Stimulated activated CD4-positive, alpha-beta T cell treated with anti-CD3 and anti-CD28 coated beads, Interleukin-1b, Interleukin-23, amount 100 ng/mL, for 4 hours (primary cell): Measurements from ENCODE around the gene NDUFA6.
"Not testable (repeated sequence)": the region's sequence is repeated elsewhere in the genome, so short reads cannot be mapped to it uniquely, and the experiment has no call there.

ENCODE experiments used
- DNase-seq, 2 donors: peaks; one replicate each; pipeline ENCODE4 v3.0.0-alpha.2; 2020; ENCODE audit warnings: low read depth in 2 of 2

The NDUFA6 gene

GRCh38 chr22:42090596-42091454 is at the start of gene NDUFA6:
Gene NDUFA6, minus strand, starts transcription at chr22:42090772. Its CDS starts 28 bp downstream, at chr22:42090744.
- peak; percentile 94 to 96 for DNase-seq

DNA sequence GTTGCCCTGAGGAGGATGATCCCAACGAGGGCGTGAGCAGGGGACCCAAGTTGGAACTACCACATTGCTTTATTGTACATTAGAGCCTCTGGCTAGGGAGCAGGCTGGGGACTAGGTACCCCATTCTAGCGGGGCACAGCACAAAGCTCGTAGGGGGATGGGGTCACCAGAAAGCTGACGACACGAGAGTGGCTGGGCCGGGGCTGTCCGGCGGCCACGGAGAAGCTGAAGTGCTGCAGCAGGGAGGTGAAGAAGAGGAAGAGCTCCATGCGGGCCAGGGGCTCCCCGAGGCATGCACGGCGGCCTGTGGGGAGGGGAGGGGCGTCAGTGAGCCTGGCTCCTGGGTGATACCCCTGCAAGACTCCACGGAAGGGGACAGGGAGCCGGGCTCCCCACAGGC is 49.6 kb upstream of the NDUFA6 start:
- DNase-seq = not testable (repeated sequence)

DNA sequence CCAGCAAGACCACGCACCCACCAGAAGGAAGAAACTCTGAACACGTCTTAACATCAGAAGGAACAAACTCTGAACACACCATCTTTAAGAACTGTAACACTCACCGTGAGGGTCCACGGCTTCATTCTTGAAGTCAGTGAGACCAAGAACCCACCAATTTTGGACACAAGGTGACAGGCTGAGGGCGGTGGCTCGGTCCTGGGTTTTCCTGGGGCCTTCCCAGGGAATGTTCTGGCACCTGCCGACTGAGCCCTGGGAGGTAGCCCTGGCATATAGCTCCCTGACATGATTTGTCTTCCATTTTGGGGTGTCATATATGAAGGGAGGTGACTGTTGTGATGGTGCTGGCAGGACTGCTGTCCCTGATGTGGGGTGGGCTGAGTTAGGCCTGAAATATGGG is 48.9 kb upstream of the NDUFA6 start:
- not testable (repeated sequence) for DNase-seq

DNA sequence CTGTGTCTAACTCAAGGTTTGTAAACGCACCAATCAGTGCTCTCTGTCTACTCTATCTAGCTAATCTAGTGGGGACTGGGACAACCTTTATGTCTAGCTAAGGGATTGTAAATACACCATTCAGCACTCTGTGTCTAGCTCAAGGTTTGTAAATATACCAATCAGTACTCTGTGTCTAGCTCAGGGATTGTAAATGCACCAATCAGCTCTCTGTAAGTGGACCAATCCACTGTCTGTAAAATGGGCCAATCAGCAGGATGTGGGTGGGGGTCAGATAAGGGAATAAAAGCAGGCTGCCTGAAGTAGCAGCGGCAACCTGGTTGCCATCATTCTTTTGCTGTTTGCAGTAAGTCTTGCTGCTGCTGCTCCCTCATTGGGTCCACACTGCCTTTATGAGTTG is 48.4 kb upstream of the NDUFA6 start:
- DNase-seq = no peak

- DNase-seq = no peak
These were observed 47.7 kb upstream of the NDUFA6 start for GRCh38 chr22:42138122-42138770.

GRCh38 chr22:42135688-42136087 is 45.1 kb upstream of the NDUFA6 start:
- not testable (repeated sequence) for DNase-seq

DNA sequence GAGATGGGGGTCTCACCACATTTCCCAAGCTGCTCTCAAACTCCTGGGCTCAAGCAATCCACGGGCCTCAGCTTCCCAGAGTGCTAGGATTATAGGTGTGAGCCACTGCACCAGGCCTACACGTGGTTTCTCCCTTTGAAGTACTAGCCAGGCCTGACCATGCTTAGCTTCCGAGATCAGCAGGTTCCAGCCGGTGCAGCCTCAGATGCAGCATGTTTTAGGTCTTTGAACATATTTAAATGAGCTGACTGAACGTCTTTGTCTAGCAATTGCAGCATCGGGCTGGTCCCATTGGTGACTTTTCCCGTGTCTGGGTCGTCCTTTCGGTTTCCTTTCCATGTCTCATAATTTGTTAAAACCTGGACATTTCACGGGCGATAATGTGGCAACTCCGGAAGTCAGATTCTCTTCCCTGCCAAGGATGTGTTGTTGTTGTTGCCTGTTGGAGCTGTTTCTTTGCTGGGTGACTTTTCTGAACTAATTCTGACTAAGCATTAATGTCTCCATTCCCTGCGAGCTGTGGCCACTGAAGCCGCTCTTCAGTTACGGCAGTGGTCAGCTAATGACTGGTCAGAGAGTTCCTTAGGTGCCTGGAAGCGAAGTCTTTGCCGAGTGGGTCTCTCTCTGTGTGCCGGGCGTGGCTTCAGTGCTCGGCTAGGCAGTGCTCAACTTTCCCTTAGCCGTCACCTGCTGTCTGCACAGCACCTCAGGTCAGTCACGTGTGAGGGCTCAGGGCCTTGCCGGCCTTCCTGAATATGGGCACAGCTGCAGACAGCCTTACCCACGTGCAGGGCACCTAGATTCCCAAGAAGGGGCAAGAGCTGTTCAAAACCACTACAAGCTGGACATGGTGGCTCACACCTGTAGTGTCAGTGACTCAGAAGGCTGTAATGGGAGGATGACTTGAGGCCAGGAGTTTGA is 43.8 kb upstream of the NDUFA6 start:
- DNase-seq = no peak

- no peak for DNase-seq
These were observed 41.9 kb upstream of the NDUFA6 start for GRCh38 chr22:42132457-42132856.

DNA sequence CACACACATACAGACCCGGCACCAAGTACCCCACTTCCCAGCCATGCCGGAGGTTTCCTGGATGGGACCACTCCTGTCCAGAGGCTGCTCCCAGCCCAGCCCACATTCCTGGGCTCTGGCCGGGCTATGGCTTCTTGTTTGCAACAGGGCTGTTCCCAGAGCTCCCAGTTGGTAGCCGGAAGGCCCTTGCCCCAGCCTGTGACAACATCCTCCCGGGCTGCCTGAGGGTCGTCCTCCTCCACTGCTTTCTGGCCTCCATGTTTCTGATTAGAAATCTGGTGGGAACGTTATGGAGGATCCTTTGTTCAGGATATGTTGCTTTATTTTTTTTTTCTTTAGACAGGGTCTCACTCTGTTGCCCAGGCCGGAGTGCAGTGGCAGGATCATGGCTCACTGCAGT is 41.0 kb upstream of the NDUFA6 start:
- no peak for DNase-seq

- DNase-seq = not testable (repeated sequence)
These were observed 40.3 kb upstream of the NDUFA6 start, which contains the start of gene CYP2D6 for GRCh38 chr22:42130639-42131431. Gene CYP2D6, minus strand, starts transcription at chr22:42130810. Its CDS starts 19 bp downstream, at chr22:42130791.

DNA sequence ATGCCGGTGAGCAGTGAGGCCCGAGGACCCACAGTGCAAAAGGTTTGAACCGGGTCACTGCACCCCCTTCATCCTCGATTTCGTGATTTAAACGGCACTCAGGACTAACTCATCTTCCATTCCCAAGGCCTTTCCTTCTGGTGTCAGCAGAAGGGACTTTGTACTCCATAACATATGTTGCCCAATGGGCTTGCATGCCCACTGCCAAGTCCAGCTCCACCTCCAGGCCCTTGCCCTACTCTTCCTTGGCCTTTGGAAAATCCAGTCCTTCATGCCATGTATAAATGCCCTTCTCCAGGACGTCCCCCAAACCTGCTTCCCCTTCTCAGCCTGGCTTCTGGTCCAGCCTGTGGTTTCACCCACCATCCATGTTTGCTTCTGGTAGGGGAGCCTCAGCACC is 39.6 kb upstream of the NDUFA6 start:
- not testable (repeated sequence) for DNase-seq

DNA sequence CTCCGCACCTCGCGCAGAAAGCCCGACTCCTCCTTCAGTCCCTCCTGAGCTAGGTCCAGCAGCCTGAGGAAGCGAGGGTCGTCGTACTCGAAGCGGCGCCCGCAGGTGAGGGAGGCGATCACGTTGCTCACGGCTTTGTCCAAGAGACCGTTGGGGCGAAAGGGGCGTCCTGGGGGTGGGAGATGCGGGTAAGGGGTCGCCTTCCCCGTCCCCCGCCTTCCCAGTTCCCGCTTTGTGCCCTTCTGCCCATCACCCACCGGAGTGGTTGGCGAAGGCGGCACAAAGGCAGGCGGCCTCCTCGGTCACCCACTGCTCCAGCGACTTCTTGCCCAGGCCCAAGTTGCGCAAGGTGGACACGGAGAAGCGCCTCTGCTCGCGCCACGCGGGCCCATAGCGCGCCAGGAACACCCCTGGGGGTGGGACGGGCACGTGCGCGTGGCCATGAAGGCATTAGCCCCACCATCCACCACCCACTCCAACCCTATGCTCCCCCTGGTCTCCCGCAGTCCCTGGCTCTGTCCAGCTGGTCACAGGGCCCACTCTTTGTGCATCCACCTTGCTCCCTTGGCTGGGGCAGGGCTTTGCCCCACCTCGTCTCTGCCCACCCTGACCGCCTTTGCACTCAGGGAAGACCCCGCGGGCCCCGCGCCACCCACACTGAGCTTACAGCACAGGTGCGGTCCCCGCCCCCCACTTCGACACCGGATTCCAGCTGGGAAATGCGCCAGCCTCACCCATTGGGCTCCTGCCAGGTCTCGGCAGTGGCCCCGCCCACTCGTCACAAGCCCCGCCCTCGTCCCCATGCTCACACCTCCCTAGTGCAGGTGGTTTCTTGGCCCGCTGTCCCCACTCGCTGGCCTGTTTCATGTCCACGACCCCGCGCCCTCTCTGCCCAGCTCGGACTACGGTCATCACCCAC is 38.5 kb upstream of the NDUFA6 start:
- DNase-seq = peak in 1 of 2 donors; percentile 16

- not testable (repeated sequence) for DNase-seq
These were observed 37.4 kb upstream of the NDUFA6 start for GRCh38 chr22:42128007-42128406.

GRCh38 chr22:42127606-42128005 is 37.0 kb upstream of the NDUFA6 start:
- no peak for DNase-seq

GRCh38 chr22:42123529-42123928 is 33.0 kb upstream of the NDUFA6 start:
- DNase-seq = not testable (repeated sequence)

DNA sequence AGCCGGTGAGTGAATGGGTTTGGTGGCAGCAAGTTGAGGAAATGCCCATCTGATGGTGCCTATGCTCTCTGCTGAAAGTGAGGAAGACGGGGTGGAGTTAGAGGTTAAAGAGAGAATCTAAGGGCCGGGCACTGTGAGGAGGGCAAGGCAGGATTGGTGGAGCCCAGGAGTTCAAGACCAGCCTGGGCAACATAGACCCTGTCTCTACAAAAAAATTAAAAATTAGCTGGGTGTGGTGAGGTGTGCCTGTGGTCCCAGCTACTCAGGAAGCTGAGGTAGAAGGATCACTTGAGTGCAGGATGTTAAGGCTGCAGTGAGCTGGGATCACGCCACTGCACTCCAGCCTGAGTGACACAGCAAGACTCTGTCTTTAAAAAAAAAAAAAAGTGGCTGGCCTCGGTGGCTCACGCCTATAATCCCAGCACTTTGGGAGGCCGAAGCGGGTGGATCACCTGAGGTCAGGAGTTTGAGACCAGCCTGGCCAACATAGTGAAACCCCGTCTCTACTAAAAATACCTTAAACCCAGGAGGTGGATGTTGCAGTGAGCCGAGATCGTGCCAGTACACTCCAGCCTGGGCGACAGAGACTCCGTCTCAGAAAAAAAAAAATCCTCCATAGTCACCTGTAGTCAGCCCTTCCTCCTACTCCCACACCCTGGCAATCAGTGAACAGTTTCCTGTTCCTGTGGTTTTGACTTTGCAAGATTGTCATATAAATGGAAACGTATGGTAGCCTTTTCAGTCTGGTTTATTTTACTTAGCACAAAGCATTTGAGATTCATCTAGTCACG is 29.9 kb upstream of the NDUFA6 start:
- DNase-seq = peak in 1 of 2 donors; percentile 45

DNA sequence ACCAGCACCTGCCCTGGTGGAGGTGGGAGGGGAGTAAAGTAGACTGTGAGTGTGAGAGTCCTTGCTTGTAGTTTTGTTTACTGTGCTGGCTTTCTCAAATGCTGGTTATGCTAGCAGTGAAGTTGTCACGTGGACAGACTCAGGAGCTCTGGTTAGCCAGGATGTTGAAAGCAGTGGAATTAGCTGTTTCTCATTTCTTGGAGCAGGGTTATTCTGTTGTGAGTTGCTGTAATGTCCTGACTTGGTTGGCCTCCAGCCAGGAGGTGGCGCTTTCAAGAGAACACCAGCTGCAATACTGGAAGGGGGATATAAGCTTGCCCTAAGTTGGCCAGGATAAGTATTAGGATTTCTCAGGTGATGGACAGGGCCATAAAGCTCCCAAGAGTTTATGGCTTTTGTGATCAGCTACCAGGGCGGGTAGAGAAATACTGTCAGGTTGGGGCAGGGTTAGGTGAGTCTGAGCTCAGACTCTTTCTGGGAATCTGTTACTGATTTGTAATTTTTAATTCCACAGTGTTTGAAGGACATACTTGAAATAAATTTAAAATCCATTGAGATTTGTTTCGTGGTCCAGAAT is 26.4 kb upstream of the NDUFA6 start:
- DNase-seq = no peak

GRCh38 chr22:42115420-42115830 is 24.9 kb upstream of the NDUFA6 start:
- not testable (repeated sequence) for DNase-seq

DNA sequence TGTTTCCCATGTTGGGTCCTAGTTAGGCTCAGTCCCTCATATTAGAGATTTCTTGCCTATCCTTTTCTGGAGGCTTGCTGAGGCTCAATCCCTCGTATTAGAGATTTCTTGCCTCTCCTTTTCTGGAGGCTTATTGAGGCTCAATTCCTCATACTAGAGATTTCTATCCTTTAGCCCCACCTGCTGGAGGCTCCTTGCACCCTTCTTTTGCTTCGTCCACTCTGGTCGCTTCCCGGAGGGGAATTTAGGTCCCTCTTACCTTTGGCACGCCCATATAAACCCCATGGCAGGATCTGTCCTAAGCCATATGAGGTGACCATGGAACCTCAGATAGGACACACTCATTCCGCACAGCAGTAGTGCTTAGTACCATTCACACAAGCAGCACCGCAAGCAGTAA is 24.1 kb upstream of the NDUFA6 start:
- DNase-seq = no peak
